Smooth muscle cell of the brain vasculature (primary cell): ENCODE results near the gene SHROOM4.
A peak's percentile ranks its signal among the peaks of the same experiment; 100 is the strongest.

Experiments used
- DNase-seq: peaks from one replicate; pipeline ENCODE4 v3.0.0-alpha.2; 2012; ENCODE audit warnings: low read depth, low spot score

SHROOM4 gene

DNA sequence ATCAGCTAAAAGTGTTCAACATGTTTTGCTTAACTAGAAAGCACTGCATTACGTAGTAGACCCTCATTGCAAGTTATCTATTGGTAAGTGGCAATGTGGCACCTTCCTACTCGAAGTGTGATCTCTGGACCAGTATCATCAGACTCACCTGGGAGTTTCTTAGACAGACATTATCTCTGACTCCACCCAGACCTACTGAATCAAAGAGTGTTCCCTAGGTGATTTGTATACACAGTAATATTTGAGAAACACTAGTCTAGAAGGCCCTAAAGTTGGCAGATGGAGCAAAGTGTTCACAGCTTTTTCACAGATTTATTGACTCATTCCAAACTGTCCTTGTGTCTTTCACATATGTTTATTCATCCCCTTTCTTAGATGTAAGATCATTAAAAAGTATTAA, 35.7 kb downstream of the SHROOM4 start:
- no peak for DNase-seq

DNA sequence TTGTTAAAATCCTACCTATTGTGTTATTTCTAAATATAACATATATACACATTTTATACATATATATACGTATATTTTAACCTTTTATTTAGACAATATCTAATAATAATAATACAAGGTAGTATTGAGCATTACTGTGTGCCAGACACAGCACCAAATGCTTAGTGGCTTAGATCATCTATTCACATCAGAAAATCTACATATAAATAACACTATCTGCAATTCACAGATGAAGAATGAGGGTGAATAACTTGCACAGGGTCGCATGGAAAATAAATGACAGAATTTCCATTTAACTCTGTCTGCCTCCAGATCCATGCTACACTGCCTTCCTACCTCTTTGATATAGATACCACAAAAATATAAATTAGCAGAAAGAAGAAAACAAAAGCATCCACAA, 37.7 kb downstream of the SHROOM4 start:
- no peak for DNase-seq

GRCh38 chrX:50771382-50771781, 42.6 kb downstream of the SHROOM4 start:
- no peak for DNase-seq

DNA sequence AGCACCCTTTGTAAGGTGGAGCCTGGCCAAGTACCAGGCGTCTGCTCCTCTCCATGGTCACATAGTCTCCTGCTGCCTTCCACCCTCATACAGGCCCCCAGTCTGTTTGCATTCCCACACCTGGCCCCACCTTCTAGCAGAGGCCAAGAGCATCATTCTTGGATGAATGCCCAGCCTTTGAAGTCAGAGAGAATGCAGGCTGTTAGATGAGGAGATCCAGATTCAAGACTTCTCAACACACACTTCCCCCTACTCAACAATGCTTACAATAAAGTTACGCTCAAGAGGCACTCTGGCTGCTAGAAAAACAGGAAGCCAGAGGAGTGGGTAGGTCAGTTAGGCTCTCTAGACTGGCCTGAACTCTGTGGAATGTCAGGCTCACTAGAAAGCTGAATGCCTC, 43.3 kb downstream of the SHROOM4 start:
- no peak for DNase-seq

GRCh38 chrX:50769389-50770063, 44.5 kb downstream of the SHROOM4 start:
- DNase-seq, result no peak

- DNase-seq, result no peak
Measured at GRCh38 chrX:50768801-50769200, 45.2 kb downstream of the SHROOM4 start.

- DNase-seq, result no peak
Measured at GRCh38 chrX:50765986-50766385, 48.0 kb downstream of the SHROOM4 start.

- DNase-seq, result no peak
Measured at GRCh38 chrX:50762578-50762977, 51.4 kb downstream of the SHROOM4 start.

- DNase-seq, result no peak
Measured at GRCh38 chrX:50756276-50756675, 57.7 kb downstream of the SHROOM4 start.

DNA sequence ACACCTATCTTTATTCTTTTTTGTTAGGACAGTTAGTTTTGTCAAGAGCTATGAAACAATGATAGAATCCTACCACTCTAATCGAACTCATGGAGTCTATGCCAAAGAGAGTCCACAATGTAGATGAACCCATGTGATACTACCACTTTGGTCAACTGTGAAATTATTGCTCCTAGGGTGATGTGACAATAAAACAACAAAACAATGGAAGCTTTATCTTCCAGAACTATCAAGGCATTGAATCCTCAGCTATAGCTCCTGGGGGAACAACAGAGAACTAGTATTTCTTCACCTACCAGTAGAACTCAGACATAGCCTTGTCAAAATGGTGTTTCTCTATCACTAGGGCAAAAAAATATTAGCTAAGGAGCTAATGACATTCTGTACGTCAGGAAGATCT, 62.9 kb downstream of the SHROOM4 start:
- DNase-seq, result no peak

GRCh38 chrX:50747471-50747900, 66.5 kb downstream of the SHROOM4 start:
- DNase-seq, result peak; percentile 2

DNA sequence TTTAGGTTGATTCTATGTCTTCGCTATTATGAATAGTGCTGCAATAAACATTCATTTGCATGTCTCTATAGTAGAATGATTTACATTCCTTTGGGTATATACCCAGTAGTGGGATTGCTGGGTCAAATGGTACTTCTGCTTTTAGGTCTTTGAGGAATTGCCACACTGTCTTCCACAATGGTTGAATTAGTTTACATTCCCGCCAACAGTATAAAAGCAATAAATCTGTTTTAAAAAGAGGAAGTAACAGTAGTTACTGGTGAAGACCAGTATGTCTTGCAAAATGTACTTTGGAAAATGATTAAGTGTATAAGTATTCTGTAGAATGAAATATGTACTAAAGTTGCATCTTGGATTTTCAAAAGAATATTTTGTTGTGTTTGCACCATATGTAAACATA, 77.3 kb downstream of the SHROOM4 start:
- DNase-seq, result no peak

DNA sequence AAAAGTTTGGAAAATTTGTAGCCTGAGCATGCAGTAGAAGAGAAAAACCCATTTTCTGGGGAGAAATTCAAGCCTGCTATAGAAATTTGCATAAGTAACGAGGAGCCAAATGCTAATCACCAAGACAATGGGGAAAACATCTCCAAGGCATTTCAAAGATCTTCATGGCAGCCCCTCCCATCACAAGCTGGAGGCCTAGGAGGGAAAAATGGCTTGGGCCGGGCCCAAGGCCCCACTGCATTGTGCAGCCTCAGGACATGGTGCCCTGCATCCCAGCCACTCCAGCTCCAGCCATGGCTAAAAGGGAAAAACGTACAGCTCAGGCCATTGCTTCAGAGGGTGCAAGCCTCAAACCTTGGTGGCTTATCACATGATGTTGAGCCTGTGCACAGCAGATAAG, 87.7 kb downstream of the SHROOM4 start:
- no peak for DNase-seq

DNA sequence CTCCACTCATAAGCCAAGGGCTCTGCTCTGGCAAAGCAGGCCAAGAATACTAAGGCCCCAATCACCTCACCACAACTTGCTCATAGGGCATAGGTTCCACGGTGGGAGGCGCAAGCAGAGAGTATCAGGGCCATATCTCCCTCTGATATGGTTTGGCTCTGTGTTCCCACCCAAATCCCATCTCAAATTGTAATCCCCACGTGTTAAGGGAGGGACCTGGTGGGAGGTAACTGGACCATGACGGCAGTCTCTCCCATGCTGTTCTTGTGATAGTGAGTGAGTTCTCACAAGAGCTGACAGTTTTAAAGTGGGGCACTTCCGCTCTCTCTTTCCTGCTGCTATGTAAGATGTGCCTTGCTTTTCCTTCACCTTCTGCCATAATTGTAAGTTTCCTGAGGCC, 88.7 kb downstream of the SHROOM4 start:
- DNase-seq, result no peak

- DNase-seq, result no peak
Measured at GRCh38 chrX:50723006-50723405, 91.0 kb downstream of the SHROOM4 start.

DNA sequence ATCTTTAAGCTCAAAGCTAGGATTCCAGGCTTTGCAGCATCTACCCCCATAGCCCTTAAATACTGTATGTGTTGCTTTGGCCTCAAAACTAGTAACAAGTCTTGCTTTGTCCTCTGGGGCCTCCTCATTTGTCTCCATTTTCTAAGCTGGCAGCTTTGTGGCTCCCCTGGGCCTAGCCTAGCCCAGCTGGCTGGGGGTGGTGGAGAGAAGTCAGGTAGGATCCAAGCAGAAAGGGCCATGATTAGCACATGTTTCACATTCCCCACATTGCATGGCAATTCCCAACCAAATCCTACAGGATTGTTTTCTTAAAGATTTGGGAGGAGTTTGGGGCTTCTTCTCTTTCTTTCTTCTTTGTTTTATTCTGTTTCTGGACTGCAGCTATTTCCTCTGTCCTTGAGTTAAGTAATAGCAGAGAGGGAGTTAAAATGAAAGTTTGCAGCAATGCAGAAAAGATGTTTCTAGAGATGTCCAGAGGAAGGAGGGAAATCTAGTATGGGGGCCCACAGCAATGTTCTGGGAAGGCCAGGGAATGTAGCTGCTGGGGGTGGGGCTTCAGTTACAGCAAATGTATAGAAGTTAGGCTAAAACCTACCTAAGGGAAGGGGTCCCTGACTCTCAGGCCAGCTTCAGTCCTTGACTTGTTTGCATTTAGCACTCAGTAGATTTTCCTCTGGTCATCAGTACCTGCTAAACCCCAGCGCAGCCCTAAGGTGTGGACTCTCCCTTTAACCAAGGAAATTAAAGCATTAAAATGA, 92.1 kb downstream of the SHROOM4 start:
- DNase-seq, result no peak

GRCh38 chrX:50719614-50720013, 94.4 kb downstream of the SHROOM4 start:
- DNase-seq, result no peak

DNA sequence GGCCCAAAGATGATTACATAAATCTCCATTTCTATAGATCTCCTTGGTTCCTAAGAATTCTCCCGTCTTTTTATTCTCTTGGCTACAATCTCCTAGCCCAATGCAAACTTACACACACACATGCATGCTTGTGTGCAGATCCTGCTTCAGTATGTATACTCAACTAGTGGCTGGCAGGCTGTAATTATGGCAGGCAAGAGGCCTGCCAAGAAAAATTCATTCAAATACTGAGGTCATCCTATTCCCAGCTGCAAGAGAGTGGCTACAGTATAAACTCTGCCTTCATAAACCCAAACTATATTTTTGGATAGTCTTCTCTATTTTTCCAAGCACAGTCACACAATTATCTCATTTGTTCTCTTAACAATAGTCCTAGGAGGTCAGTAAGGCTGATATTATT, 95.2 kb downstream of the SHROOM4 start:
- no peak for DNase-seq

DNA sequence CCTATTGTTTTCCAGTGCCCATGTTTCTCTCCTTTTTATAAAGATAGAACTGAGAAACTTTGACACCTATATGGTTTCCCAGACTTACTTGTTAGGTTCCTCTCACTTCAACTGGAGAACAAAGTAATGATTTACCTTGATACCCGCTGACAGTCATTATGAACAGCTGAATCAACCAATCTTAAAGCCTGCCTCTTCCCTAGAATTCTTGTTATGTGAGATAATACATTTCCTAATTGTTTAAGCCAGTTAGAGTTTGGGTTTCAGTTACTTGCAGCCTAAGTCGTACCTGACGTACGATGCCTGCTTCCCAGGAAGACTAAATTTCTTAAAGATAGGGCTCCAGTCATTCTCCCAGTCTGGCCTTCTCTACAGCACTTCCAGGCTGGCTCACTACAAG, 97.3 kb downstream of the SHROOM4 start:
- DNase-seq, result no peak

DNA sequence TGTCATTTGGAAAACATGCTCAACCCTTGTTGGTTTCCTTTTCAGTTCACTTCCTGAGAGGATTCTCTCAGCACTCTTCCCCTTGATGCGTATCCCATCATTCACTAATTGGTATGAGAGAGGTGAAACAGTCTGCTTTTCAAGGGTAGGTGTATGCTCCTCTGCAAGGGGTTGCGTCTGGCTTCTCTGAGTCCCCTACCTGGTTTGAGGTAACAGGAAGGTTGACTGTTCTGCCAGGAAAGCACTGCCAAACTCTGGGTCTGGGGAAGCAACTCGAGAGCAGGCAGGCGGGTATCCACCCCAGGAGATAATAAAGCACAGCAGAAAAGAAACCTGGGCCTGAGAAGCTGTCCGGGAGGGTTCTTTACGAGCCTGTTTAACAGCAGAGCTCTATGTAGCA, 101.2 kb downstream of the SHROOM4 start:
- DNase-seq, result no peak

GRCh38 chrX:50711907-50712306, 102.1 kb downstream of the SHROOM4 start:
- no peak for DNase-seq

DNA sequence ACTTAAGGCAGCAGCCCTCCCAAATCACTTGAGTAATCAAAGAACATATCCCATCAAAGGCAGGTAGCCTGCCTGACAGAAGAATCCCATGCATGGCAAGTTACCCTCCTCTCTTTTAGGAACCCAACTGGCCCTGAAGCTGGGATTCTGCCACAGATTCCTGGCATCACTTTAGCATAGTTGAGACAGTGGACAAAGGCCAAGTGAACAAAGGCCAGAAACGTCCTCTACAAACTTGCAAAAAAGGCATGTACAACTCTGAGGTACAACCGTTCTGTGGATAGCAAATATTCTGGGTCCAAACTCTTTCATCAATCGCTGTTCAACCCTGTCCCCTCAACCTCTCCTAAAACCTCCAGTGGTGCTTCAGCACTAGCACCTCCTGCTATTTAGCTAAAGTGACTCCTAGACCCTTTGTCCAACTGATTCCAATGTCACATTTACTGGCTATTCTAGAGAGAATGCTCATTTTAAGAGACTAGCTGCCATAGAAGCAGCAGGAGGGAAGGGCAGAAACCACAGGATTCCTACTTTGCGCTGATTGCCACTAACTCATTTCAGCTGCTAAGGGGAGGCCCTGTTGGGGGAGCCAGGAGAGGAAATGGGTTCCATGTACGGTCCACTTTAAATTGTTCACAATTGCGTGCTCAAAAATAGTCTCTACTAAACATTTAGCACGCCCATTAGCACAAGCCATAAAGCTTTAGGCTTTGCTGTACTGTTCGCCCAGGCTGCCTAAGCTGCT, 105.9 kb downstream of the SHROOM4 start:
- no peak for DNase-seq

DNA sequence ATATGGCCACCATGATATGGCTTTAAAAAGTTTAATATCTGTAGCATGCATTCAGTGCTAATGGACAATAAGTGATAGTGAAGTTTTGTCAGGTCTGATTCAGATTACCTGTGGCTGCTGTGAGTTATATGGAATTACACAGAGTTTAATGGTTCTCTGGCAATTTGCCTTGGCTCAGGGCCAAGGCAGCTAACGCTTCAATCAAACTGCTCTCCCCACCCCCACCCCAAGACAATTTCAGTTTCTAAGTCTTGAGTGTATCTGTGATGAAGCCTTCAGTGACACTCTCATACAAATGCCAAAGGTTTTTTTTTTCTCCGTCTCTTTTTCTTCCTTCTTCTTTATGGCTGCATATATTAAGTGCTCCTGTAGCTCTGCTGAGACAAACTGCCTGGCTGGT, 106.6 kb downstream of the SHROOM4 start:
- no peak for DNase-seq
